Measurements from ENCODE around the gene PDZD2. TPM values are rescaled to one million over a fixed set of nuclear protein-coding genes. Genes with fewer than 3 reads are reported as not detected.

PDZD2 gene
- total RNA-seq, 1 experiment from 2014 or later = 0.37 TPM

- H3K27me3 ChIP-seq (ENCODE audit: insufficient read depth, low read length) = no peaks in the 10 kb centered on the region
- H3K36me3 ChIP-seq (ENCODE audit: control insufficient read depth in 1 of 2, insufficient read depth in 2 of 2, low read length in 2 of 2) = peaks cover 15 to 16% of the 10 kb centered on the region in 2 experiments; a peak in 3 of 4 replicates
- no peak overlapping the region for H3K4me3 ChIP-seq (replicated peaks in 1 of 2; ENCODE audit: low read depth in 1 of 2, low read length in 2 of 2)
- ChIA-PET POLR2A (no interaction called here), CTCF (no interaction called here), RAD21 (ENCODE audit: low non-redundant PET in 1 of 2, low total read pairs in 2 of 2, uncharacterized antibody in 2 of 2, unreplicated experiment in 2 of 2) (no interaction called here)
- H3K9me3 ChIP-seq (ENCODE audit: control insufficient read depth in 1 of 2, insufficient read depth in 1 of 2, low read depth in 1 of 2, low read length in 2 of 2) = no peaks in the 10 kb centered on the region
- DNase-seq (ENCODE audit: low read depth, low spot score) = no peak
- no peak overlapping the region for H3K9ac ChIP-seq (ENCODE audit: low read length)
- no peaks in the 10 kb centered on the region for H4K20me1 ChIP-seq (ENCODE audit: insufficient read depth)
- no peak for ATAC-seq
- no peak overlapping the region for H2AFZ ChIP-seq (ENCODE audit: low read depth, low read length, poor library complexity, severe bottlenecking)
- H3K9me2 ChIP-seq (ENCODE audit: insufficient read depth) = no peaks in the 10 kb centered on the region
- no peaks in the 10 kb centered on the region for H3K4me1 ChIP-seq (ENCODE audit: control insufficient read depth in 1 of 2, insufficient read depth in 2 of 2, low read length in 2 of 2)
- intact Hi-C loops (cut with micrococcal nuclease) = no loop called here
- peaks cover 66% of the 10 kb centered on the region for H3K79me2 ChIP-seq (ENCODE audit: insufficient read depth, low read length)
- TF ChIP-seq ZFX (IDR thresholded peaks at IDR 0.05) (no peak), ELF1 (IDR thresholded peaks at IDR 0.05; ENCODE audit: borderline replicate concordance, low read depth) (no peak), YY1 (IDR thresholded peaks at IDR 0.05; ENCODE audit: extremely low read depth, insufficient replicate concordance, low read depth, low read length) (no peak), EZH2 (IDR thresholded peaks at IDR 0.05) (no peak), EZH2phosphoT487 (IDR thresholded peaks at IDR 0.05; ENCODE audit: borderline replicate concordance) (no peak)
- no TSS peak for BruUV-seq (replicated peaks)
- no peak overlapping the region for H3K4me2 ChIP-seq (ENCODE audit: low read length)
- no peak overlapping the region for H3K27ac ChIP-seq (ENCODE audit: low read depth, low read length)
These were observed 484.3 kb downstream of the PDZD2 start for GRCh38 chr5:32123058-32123805.

DNA sequence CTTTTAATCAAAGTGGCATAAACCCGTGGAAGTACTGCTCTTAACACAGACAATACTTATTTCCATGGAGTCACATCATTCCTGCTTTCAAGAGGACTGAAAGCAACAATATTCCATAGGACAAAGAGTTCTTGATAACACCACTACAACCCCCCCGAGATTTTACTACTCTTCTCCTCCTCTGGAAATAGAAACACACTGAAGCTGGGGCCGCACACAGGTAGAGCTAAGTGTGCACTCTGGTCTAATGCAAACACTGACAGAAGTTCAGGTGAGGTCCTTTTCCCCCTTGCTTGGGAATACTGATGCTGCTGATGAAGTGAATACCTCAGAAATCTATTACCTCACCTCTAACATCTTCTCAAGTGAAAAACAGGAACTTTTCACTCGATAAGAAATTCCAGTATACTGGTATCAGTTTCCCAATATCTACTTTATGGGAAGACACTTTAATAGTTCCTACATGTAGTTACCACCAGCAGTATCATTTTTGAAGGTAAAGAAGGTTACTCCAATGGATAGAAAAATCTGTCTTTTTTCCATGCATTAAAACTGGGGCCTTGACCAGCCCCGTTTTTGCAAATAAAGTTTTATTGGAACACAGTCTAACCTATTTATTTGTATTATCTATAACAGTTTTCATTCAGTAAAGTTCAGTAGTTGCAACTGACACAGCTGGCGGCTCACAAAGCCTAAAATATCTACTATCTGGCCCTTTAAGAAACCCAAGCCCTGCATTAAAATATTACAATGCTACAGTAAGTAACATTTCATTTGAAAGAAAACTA is 485.2 kb downstream of the PDZD2 start:
- intact Hi-C loops (cut with micrococcal nuclease) = no loop called here
- TF ChIP-seq SIN3A (IDR thresholded peaks at IDR 0.05; ENCODE audit: low read depth) (no peak), SP1 (IDR thresholded peaks at IDR 0.05; ENCODE audit: low read depth) (no peak), CBX3 (IDR thresholded peaks at IDR 0.05; ENCODE audit: low read depth) (no peak), EGR1 (IDR thresholded peaks at IDR 0.05; ENCODE audit: low read depth) (no peak), POLR2A (IDR thresholded peaks at IDR 0.05; ENCODE audit: borderline replicate concordance, extremely low read depth, insufficient read depth, insufficient read length) (no peak), EZH2 (IDR thresholded peaks at IDR 0.05) (no peak), ZBTB33 (IDR thresholded peaks at IDR 0.05; ENCODE audit: extremely low read depth, insufficient replicate concordance, low read length) (no peak), ATF3 (IDR thresholded peaks at IDR 0.05) (no peak), JUND (IDR thresholded peaks at IDR 0.05) (no peak), POLR2AphosphoS5 (IDR thresholded peaks at IDR 0.05; ENCODE audit: low read depth, low read length) (no peak), RAD21 (IDR thresholded peaks at IDR 0.05; ENCODE audit: low read depth) (no peak), YY1 (IDR thresholded peaks at IDR 0.05; ENCODE audit: extremely low read depth, insufficient replicate concordance, low read depth, low read length) (no peak), FOSL1 (IDR thresholded peaks at IDR 0.05; ENCODE audit: low read depth) (no peak)
- TF ChIP-seq, protein P1, sequence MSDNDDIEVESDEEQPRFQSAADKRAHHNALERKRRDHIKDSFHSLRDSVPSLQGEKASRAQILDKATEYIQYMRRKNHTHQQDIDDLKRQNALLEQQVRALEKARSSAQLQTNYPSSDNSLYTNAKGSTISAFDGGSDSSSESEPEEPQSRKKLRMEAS (IDR thresholded peaks at IDR 0.05) = no peak

More for the DNA sequence above, 485.2 kb downstream of the PDZD2 start:
- no peak overlapping the region for H3K27ac ChIP-seq (ENCODE audit: low read depth, low read length)
- H3K9ac ChIP-seq (ENCODE audit: low read length) = no peak overlapping the region
- H3K9me3 ChIP-seq (ENCODE audit: control insufficient read depth in 1 of 2, insufficient read depth in 1 of 2, low read depth in 1 of 2, low read length in 2 of 2) = no peaks in the 10 kb centered on the region
- DNase-seq (ENCODE audit: low read depth, low spot score) (no peak), ATAC-seq (no peak)
- no peak overlapping the region for H3K4me3 ChIP-seq (replicated peaks in 1 of 2; ENCODE audit: low read depth in 1 of 2, low read length in 2 of 2)
- no peak overlapping the region for H3K4me2 ChIP-seq (ENCODE audit: low read length)
- H2AFZ ChIP-seq (ENCODE audit: low read depth, low read length, poor library complexity, severe bottlenecking) = no peak overlapping the region
- H4K20me1 ChIP-seq (ENCODE audit: insufficient read depth) = no peaks in the 10 kb centered on the region
- POLR2A ChIA-PET = no interaction called here
- BruUV-seq (replicated peaks) = no TSS peak
- no peaks in the 10 kb centered on the region for H3K9me2 ChIP-seq (ENCODE audit: insufficient read depth)
- H3K79me2 ChIP-seq (ENCODE audit: insufficient read depth, low read length) = peaks cover 74% of the 10 kb centered on the region
- no peaks in the 10 kb centered on the region for H3K27me3 ChIP-seq (ENCODE audit: insufficient read depth, low read length)
- RAD21 ChIA-PET (ENCODE audit: low non-redundant PET in 1 of 2, low total read pairs in 2 of 2, uncharacterized antibody in 2 of 2, unreplicated experiment in 2 of 2) = no interaction called here
- CTCF ChIA-PET = no interaction called here
- H3K4me1 ChIP-seq (ENCODE audit: control insufficient read depth in 1 of 2, insufficient read depth in 2 of 2, low read length in 2 of 2) = no peaks in the 10 kb centered on the region
- H3K36me3 ChIP-seq (ENCODE audit: control insufficient read depth in 1 of 2, insufficient read depth in 2 of 2, low read length in 2 of 2) = peaks cover 15 to 16% of the 10 kb centered on the region in 2 experiments; a peak in 3 of 4 replicates
